Effector CD4-positive, alpha-beta T cell (primary cell): ENCODE measurements around the gene COP1.
"Not testable (repeated sequence)": the region's sequence is repeated elsewhere in the genome, so short reads cannot be mapped to it uniquely, and the experiment has no call there.

Experiments
- DNase-seq: peaks from one replicate; pipeline ENCODE4 v3.0.0-alpha.2; 2020
- total RNA-seq: gene quantifications from one replicate; lab custom pipeline; 2026; lab: John Stamatoyannopoulos, UW

Gene COP1
- total RNA-seq = 73.4 reads per million, percentile 76 among the genes with 10 or more reads in this experiment

DNA sequence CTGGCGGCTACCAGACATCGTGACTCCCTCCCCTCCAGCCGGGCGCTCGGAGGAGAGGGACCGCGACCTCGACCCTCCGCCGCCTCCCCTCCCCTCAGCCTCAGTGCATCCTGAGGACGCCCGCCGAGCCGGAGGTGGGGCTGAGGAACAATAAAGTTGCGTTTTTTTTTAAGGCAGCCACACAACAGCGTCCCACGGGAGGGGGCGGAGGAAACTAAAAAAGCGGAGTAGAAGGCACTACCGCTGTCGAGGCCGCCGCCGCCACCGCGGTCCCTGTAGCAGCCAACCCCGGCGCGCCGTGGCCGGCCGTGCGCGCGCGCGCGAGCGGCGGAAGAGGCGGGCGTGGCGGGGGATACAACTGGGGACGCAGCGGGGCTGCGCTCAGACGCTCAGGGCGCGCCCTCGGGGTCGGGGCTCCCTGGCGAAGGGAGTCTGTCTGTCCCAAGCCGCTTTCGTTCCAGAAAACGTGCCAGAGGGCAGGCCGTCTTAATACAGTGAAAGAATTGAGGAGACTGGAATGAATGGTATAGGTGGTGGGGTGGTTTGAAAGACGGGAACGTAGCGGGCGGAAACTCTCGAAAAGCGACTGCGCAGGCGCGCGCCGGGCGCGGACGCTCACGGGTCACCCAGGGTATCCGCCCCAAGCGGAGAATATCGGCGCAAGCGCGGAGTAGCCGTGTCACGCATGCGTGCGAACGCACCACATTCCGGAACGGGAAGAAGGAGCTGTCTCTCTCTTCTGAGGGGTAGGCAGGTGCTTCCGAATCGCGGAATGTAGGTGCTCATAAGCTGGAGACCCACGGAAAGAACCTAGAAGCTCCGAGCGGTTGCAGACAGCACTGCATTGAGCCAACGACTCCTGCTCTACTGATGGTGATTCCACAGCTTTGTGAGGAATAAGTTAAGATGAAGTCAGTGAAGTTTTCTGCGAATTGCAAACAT lies at the start of gene COP1:
Gene COP1, minus strand, starts transcription at position 326 of the 942 bp plus-strand sequence. Its CDS starts 308 bp downstream, at position 18.
- DNase-seq = peak; percentile 96

- DNase-seq = no peak
These were observed 45.1 kb upstream of the COP1 start for GRCh38 chr1:176252191-176252590.

DNA sequence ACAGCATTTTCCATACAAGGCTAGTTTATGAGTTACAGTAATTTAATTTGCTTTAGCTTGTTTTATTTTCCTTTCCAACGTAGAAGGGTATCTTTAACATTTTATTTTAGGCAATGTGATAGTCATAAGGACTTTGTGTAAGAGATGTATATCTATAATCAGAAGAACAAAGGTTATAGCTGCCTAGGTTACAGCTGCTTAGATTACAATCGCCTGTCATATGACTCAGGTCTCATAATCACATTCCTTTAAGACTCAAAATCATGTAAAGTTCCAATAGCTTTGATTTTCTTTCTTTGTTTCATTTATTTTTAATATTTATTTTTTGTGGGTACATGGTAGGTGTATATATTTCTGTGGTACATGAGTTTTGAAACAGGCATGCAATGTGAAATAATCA lies 37.8 kb upstream of the COP1 start:
- no peak for DNase-seq

GRCh38 chr1:176243746-176244145 lies 36.7 kb upstream of the COP1 start:
- DNase-seq = no peak

- DNase-seq = no peak
These were observed 34.4 kb upstream of the COP1 start for GRCh38 chr1:176241385-176242015.

DNA sequence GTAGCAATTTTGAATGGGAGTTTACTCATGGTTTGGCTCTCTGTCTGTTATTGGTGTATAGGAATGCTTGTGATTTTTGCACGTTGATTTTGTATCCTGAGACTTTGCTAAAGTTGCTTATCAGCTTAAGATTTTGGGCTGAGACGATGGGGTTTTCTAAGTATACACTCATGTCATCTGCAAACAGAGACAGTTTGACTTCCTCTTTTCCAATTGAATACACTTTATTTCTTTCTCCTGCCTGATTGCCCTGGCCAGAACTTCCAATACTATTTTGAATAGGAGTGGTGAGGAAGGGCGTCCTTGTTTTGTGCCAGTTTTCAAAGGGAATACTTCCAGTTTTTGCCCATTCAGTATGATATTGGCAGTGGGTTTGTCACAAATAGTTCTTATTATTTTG lies 26.6 kb upstream of the COP1 start:
- DNase-seq = not testable (repeated sequence)

DNA sequence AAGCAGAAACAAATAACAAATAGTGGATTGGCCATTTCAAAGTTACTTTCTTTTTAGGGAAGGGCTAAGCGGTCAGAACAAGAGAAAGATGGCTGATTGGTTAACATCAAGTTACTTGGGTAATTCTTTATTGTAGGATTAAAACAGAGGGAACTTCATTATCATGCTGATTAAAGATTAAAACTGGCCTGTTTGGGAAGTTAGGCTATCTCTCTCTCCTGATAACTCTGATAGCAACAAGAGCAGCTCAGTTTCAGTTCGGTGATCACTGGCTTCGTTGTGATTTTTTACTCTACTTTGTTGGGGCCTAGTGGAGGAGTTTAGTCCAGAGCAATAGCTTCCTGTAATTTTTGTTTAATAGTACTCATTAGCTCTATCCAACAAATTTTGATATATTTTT lies 20.5 kb upstream of the COP1 start:
- DNase-seq = no peak

DNA sequence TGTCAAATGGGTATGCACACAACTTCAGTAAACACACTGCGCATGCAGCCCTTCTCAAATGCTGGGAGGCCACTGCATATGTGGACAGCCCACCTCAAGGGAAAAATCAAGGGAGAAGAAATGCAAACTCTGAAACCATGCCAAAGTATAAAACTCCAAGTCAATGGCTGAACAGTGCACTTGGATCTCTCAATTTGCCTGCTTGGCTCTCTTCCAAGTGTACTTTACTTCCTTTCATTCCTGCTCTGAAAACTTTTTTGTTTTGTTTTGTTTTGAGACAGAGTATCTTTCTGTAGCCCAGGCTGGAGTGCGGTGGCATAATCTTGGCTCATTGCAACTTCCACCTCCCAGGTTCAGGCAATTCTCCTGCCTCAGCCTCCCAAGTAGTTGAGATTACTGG lies 18.8 kb upstream of the COP1 start:
- no peak for DNase-seq

- DNase-seq = no peak
These were observed 18.4 kb upstream of the COP1 start for GRCh38 chr1:176225479-176225875.

DNA sequence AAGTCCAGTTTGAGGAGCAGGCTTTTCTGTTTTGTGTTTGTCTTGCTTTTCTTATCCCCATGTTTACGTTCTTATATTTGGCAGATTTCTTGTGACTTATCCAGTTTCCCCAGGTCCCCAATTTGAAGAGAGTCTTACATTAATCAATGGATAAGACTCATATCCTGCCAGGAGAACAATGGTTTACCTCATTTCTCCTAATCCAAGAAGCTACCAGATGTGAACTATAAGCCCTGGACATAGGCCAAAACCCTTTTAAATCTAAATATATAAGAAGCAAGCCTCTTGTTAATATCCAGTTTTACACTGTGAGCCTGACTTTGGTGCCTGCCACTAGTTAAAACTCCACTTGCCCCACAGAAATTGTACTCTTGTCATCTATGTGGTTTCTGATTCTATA lies 15.1 kb upstream of the COP1 start:
- no peak for DNase-seq

DNA sequence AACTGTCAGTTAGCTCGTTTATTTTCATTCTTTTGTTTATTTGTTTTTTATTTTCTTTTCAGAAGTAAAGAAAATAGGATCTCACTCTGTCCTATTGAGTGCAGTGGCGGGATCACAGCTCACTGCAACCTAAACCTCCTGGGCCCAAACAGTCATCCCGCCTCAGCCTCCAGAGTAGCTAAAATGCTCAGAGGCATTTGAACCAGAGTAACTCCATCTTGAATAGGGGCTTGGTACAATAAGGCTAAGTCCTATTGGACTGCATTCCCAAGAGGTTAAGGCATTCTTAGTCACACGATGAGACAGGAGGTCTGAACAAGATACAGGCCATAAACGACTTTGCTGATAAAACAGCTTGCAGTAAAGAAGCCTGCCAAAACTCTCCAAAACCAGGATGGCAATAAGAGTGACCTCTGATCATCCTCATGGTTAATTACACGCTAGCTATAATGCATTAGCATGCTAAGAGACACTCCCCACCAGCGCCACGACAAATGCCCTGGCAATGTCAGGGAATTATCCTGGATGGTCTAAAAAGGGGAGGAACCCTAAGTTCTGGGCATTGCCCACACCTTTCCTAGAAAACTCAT lies 13.1 kb upstream of the COP1 start:
- no peak for DNase-seq

GRCh38 chr1:176217461-176218099 lies 10.5 kb upstream of the COP1 start:
- DNase-seq = no peak

GRCh38 chr1:176216031-176216430 lies 8.9 kb upstream of the COP1 start:
- no peak for DNase-seq

- DNase-seq = no peak
These were observed 4.5 kb upstream of the COP1 start for GRCh38 chr1:176211396-176212165.

DNA sequence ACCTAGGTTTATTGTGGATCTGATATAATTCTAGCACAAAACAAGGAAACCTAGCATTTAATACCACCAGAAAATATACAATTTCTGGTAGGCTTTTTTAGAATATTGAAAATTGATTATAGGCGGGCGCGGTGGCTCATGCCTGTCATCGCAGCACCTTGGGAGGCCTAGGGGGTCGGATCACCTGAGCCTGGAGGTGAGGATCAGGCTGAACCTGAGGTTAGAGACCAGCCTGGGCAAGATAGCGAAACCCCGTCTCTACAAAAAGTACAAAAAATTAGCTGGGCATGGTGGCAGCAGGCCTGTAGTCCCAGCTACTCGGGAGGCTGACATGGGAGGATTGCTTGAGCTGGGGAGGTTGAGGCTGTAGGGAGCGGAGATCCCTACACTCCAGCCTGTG lies 948 bp upstream of the COP1 start:
- DNase-seq = no peak

GRCh38 chr1:176206006-176206960 lies 803 bp downstream of the COP1 start:
- DNase-seq = peak; percentile 29

DNA sequence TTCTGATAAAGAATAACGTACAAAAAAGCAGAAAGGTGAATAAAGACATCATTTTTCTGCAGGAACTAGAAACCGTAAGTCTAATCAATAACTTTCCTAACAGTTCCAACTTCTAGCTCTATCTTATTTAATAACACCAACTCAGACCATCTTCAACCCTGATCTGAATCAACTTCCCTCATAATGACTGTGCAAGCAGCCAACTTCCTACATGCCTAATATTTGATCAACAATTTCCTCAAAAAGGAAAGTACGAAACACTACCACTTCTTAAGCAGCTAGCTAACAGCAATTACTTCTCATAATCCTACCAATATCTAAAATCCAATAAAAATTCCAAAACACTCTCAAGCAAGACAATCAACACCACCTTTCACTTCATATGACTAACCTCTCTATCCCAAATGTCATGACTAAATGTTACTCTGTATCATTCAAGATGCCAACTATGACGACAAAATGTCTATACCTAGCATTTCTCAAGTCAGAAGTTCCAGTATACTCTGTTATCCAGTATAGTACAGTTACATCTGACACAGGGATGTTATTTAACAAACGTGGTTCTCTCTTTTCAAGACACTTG lies 1.7 kb downstream of the COP1 start:
- DNase-seq = no peak

GRCh38 chr1:176204655-176205054 lies 2.4 kb downstream of the COP1 start:
- not testable (repeated sequence) for DNase-seq

GRCh38 chr1:176203735-176204134 lies 3.4 kb downstream of the COP1 start:
- no peak for DNase-seq

- no peak for DNase-seq
These were observed 5.5 kb downstream of the COP1 start for GRCh38 chr1:176201568-176201967.

GRCh38 chr1:176199707-176200106 lies 7.4 kb downstream of the COP1 start:
- DNase-seq = no peak
